IMR-90 (cell line): ENCODE data around the gene ATP8B2.

Experiments used
- MAFK ChIP-seq: IDR thresholded peaks from 2 replicates; pipeline ENCODE4 v1.6.1; 2012; ENCODE audit warnings: low read depth, low read length, improper control_type of control experiment
- POLR2A ChIP-seq: IDR thresholded peaks from 2 replicates; pipeline ENCODE4 v1.6.1; 2012; ENCODE audit warnings: mild to moderate bottlenecking, low read depth, low read length
- RFX5 ChIP-seq: IDR thresholded peaks from 2 replicates; pipeline ENCODE4 v1.8.0; 2012; ENCODE audit warnings: low read depth, mild to moderate bottlenecking, low read length, moderate library complexity
- USF2 ChIP-seq: fragments of 150-350 bp; IDR thresholded peaks from 2 replicates; pipeline ENCODE4 v1.6.1; 2017; ENCODE audit warnings: mild to moderate bottlenecking, antibody characterized with exemption, low read length, low read depth
- TF ChIP-seq, protein P1 (sequence below): conservative IDR thresholded peaks from 2 replicates; pipeline ENCODE4 v1.5.1; 2012; ENCODE audit warnings: mild to moderate bottlenecking, low read depth, low read length, improper control_type of control experiment

DNA sequence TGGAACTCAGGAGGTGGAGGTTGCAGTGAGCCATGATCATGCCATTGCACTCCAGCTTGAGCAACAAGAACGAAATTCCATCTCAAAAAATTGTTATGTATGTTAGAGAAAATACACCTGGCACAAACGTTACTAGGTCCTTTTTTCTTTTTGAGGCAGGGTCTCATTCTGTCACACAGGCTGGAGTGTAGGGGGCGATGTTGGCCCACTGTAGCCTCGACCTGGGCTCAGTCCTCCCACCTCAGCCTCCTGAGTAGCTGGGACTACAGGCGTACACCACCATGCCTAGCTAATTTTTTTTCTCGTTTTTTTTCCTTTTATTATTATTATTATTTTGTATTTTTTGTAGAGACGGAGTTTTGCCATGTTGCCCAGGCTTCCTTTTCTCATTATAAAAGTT lies 48.5 kb upstream of the ATP8B2 start:
- TF ChIP-seq, protein P1, sequence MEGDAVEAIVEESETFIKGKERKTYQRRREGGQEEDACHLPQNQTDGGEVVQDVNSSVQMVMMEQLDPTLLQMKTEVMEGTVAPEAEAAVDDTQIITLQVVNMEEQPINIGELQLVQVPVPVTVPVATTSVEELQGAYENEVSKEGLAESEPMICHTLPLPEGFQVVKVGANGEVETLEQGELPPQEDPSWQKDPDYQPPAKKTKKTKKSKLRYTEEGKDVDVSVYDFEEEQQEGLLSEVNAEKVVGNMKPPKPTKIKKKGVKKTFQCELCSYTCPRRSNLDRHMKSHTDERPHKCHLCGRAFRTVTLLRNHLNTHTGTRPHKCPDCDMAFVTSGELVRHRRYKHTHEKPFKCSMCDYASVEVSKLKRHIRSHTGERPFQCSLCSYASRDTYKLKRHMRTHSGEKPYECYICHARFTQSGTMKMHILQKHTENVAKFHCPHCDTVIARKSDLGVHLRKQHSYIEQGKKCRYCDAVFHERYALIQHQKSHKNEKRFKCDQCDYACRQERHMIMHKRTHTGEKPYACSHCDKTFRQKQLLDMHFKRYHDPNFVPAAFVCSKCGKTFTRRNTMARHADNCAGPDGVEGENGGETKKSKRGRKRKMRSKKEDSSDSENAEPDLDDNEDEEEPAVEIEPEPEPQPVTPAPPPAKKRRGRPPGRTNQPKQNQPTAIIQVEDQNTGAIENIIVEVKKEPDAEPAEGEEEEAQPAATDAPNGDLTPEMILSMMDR = 0 out of 2 replicates have a peak, but pooled peaks have one; percentile 3
- TF ChIP-seq POLR2A (no peak), RFX5 (no peak), MAFK (no peak), USF2 (no peak)
